GDM1 (cell line): ENCODE results near the gene GDA.
"Not testable (repeated sequence)": the region's sequence is repeated elsewhere in the genome, so short reads cannot be mapped to it uniquely, and the experiment has no call there.

Experiments
- DNase-seq: peaks from one replicate; lab custom pipeline; 2025; lab: John Stamatoyannopoulos, UW

GDA gene

DNA sequence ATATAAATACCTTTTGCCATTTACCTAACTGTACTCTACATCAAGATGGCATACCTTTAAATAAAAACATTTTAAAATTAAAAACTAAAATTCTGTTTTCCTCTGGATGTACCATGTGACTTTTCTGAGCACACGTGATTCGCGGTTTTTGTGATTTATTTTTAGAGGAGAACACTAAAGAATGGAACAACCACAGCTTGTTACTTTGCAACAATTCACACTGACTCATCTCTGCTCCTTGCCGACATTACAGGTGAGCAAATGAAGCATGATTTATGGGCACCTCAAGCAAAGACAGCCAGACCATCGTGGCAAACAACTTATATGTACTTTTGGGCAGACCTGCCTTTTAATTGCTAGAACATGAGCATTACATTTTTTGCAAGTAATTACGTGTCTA is 61.3 kb downstream of the GDA start:
- no peak for DNase-seq

DNA sequence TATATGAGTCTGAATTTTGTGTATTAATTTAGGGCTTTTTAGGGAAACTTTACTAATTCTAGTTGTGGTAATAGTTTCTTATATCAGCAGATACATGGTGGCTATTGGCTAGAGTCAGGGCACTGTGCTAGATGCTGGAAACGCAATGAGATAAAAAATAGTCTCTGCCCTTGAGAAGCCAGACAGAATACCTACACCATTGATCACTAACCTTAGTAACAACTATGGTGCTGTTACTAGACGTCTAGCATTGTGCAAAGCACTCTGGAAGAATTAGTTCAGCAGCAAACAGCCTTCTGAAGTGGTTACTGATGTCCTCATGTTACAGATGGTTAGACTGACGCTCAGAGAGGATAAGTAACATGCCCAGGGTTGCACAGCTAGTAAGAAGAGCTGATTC is 61.8 kb downstream of the GDA start:
- DNase-seq: no peak

- no peak for DNase-seq
Observed at GRCh38 chr9:72213906-72214305, 64.7 kb downstream of the GDA start.

GRCh38 chr9:72217306-72217842 is 68.1 kb downstream of the GDA start:
- DNase-seq: no peak

DNA sequence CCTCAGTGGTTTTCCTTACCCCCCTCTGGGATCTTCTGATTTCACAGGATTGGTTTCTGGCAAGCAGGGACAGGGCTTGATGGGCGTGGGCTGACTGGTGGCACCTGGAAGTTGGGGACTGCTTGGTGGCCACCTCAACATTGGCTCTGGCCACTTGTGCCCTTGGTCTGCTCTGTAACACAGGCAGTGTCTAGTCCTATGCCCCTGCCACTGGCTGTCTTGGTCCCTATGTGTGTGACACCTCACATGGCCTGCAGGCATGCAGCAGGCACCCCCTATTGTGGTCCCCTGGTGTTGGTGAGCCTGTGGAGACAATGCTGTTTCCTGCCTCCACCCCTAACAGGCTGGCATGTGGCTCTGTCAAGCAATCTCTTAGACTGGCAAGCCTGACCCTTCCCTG is 71.3 kb downstream of the GDA start:
- DNase-seq: no peak

GRCh38 chr9:72226146-72226812 is 77.0 kb downstream of the GDA start:
- no peak for DNase-seq

DNA sequence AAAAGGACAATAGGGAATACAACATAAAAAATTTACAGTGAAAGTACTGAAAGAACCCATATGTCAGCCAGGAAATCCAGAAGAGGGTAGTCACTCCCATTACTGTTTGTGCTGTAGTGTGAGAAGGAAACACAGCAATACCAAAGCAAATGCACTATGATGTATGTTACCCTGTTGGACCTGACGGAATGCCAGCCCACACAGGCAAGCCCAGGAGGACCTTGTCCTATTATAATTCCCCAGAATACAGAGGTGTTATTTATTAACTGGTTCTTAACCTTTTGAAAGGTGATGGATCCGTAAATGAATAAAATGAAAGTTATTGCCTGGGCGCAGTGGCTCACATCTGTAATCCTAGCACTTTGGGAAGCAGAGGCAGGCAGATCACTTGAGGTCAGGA is 79.0 kb downstream of the GDA start:
- DNase-seq: no peak

DNA sequence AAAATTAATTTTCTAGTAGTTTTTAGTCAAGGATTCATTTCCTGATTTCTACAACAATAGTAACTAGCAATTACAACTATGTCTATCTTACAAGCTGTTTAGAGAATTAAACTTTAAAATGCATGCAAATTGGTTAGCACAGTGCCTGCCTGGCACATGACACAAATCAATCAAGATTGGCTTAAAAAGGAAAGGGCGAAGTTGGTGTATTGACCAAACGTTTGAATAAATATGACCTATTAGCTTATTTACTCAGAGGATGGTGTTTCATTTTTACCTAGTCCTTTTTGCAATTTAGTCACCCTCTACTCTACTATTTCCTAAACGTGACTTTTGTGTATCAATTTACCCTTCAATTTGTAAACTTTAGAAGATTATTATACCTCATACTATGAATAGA is 83.5 kb downstream of the GDA start:
- DNase-seq: no peak

- DNase-seq: no peak
Observed at GRCh38 chr9:72247549-72247948, 98.3 kb downstream of the GDA start.

- DNase-seq: no peak
Observed at GRCh38 chr9:72251589-72251988, 102.3 kb downstream of the GDA start.

DNA sequence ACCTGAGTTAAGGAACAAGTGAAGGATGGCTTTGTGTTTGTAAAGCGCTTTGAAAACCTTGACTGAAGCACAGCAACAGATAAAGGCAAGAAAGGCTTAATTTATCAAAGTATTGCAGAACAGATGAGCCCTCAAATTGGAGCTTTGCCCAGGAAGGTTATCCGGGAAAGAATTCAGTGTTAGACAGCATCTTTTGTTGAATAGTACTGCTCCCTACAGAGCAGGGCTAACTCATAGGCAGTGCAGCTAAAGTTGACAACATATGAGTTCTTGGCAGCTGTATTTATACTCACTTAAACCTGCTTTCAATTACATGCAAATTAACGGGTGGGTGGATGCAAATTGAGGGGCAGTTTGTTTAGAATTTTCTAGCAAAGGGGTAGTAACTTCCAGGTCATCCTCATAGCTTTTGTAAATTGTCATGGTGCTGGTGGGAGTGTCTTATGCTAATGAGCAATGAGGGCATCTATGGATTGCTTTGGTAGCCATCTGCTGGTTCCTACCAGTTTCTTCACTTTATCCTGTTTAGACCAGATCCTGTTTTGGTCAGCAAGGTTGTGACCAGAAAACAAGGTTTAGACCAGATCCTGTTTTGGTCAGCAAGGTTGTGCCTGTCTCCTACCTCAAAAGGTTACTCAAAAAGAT is 105.8 kb downstream of the GDA start:
- DNase-seq: no peak

DNA sequence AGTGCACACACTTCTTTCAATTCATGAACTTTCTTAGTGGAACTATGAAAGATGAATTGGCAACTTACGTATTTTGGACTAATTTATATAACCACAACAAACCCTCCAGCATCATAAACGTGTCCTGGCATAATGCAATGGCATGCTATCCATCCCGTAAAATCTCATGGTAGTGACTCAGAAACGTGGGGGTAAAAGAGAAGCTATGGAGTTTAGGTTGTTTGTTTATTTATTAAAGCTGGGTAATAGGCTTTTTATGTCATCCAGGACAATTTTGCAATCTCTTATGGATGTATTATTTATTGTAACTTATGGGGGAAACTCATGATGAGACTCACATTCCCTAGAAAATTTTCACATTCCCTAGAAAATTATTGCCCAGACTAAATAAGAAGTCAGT is 106.3 kb downstream of the GDA start:
- no peak for DNase-seq

DNA sequence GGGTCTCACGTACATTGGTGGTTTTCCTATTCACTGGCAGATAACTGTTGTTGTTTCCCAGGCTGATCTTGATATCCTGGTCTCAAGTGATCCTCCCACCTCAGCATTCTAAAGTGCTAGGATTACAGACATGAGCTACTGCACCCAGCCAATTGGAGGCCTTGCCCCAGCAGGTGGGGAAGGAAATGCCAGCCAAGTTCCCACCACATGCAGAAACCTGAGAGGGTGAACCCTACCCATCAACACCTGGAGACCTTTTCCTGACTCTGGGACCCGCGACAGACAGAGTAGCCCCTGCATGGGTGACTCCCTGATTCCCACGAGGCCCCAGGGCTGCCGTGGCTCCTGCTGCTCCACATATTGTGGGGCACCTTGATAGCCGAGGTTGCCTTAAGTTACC is 107.7 kb downstream of the GDA start:
- no peak for DNase-seq

GRCh38 chr9:72257814-72258213 is 108.6 kb downstream of the GDA start:
- no peak for DNase-seq

DNA sequence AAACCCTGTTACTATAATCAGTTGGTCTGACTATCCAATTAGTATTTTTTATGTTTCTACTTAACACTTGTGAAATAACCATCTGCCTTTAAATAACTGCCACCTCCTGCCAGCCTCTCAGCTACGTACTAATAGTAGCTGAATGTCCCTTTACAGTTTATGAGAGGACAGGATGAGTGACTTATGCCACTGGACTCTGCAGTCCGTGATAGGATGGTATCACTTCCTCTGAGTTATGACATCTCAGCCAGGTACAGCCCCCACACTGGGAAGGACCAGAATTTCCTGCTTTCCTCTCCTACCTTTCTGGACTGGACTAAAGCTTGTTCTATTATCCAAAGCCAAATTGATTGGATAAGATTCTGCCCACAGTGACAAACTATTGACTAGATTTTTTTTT is 112.8 kb downstream of the GDA start:
- DNase-seq: no peak

- no peak for DNase-seq
Observed at GRCh38 chr9:72263572-72263971, 114.3 kb downstream of the GDA start.

DNA sequence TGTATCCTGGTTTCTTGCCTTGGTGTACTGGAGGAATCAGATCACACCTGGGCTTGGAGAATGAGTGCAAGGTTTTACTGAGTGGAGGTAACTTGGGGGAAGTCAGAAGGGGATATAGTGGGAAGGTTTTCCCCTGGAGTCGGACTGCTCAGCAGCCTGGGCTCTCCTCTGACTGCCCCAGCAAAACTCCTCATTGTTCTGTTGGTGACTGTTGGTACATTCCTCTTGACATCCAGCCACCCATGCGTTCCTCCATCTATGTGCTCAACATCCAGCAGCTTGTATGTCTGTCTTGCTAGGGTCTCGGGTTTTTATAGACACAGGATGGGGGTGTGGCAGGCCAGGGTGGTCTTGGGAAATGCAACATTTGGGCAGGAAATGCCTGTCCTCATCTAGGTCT is 119.7 kb downstream of the GDA start:
- no peak for DNase-seq

DNA sequence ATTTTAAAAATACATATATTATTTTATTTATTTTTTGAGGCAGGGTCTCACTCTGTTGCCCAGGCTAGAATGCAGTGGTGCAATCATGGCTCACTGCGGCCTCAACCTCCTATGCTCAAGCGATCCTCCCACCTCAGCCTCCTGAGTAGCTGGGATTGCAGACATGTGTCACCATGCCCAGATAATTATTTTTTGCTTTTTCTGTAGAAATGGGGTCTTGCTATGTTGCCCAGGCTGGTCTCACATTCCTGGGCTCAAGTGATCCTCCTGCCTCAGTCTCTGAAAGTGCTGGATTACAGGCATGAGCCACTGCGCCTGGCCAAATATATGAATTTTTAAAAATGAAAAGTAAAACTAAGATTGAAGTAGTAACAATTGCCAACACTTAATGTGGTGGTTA is 121.1 kb downstream of the GDA start:
- DNase-seq: not testable (repeated sequence)

- DNase-seq: no peak
Observed at GRCh38 chr9:72271613-72272478, 122.6 kb downstream of the GDA start.

- no peak for DNase-seq
Observed at GRCh38 chr9:72274441-72274840, 125.2 kb downstream of the GDA start.

- no peak for DNase-seq
Observed at GRCh38 chr9:72274916-72275315, 125.7 kb downstream of the GDA start.

GRCh38 chr9:72276429-72276828 is 127.2 kb downstream of the GDA start:
- DNase-seq: no peak

- DNase-seq: no peak
Observed at GRCh38 chr9:72278959-72279358, 129.7 kb downstream of the GDA start.
